ENCODE measurements around the gene GATC.
"Not testable (repeated sequence)": the region's sequence is repeated elsewhere in the genome, so short reads cannot be mapped to it uniquely, and the experiment has no call there.

GATC gene

GRCh38 chr12:120481022-120481767 lies 35.0 kb downstream of the GATC start:
- DNase-seq (ENCODE audit: low read depth) = no peak
- TF ChIP-seq, protein P1, sequence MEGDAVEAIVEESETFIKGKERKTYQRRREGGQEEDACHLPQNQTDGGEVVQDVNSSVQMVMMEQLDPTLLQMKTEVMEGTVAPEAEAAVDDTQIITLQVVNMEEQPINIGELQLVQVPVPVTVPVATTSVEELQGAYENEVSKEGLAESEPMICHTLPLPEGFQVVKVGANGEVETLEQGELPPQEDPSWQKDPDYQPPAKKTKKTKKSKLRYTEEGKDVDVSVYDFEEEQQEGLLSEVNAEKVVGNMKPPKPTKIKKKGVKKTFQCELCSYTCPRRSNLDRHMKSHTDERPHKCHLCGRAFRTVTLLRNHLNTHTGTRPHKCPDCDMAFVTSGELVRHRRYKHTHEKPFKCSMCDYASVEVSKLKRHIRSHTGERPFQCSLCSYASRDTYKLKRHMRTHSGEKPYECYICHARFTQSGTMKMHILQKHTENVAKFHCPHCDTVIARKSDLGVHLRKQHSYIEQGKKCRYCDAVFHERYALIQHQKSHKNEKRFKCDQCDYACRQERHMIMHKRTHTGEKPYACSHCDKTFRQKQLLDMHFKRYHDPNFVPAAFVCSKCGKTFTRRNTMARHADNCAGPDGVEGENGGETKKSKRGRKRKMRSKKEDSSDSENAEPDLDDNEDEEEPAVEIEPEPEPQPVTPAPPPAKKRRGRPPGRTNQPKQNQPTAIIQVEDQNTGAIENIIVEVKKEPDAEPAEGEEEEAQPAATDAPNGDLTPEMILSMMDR (conservative IDR thresholded peaks at IDR 0.05; ENCODE audit: low read length) = no peak
- H3K4me3 ChIP-seq (ENCODE audit: low read length) = no peak overlapping the region

DNA sequence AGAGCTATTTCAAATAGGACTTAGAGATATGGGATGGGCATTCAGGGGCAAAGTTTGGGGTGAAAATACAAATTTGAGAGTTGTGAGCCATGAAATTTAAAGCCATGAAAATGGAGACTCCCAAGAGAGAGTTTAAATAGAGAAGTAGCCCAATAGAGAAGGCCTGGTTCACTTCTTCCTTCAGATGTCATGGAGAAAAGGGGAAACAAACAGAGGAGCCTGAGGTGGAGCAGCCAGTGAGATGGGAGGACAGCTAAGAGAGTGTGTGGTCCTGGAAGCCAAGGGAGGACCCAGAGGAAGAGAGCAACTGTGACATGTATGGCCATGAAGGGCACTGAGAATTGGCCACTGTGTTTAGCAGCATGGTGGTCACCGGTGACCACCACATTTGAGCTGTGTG lies 37.4 kb downstream of the GATC start:
- TF ChIP-seq, protein P1 (conservative IDR thresholded peaks at IDR 0.05; ENCODE audit: low read length) = no peak
- no peak for DNase-seq (ENCODE audit: low read depth)
- no peak overlapping the region for H3K4me3 ChIP-seq (ENCODE audit: low read length)

- TF ChIP-seq, protein P1 (conservative IDR thresholded peaks at IDR 0.05; ENCODE audit: low read length) = no peak
- no peak for DNase-seq (ENCODE audit: low read depth)
- no peak overlapping the region for H3K4me3 ChIP-seq (ENCODE audit: low read length)
These were observed 40.0 kb downstream of the GATC start for GRCh38 chr12:120485961-120486881.

GRCh38 chr12:120487552-120487951 lies 41.3 kb downstream of the GATC start:
- not testable (repeated sequence) for DNase-seq (ENCODE audit: low read depth); H3K4me3 ChIP-seq (ENCODE audit: low read length)

DNA sequence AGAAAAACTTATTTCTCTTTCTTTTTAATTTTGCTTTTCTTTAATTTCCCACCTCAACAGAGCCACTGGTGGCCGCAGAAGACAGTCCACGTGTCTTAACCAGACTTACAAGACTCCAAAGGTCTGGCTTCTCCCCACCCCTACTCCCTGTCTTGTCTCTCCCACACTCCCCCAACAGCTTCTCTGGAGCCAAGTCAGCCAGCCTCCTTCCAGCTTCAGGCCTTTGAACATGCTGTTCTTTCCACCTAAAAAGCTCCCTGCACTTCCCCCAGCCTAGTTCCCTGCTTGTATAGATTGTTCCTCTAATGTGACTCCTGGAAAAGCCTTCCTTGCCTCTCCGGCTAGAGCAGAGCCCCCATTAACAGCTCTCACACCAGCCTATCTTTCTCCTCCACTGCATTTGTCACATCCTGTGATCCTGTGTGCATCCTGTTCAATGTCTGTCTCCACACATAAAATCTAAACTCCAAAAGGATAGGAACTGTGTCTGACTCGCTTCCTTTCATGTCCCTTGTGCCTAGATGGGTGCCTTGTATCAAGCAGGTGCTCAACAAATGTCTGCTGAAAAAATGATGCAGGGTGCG lies 41.9 kb downstream of the GATC start:
- TF ChIP-seq, protein P1 (conservative IDR thresholded peaks at IDR 0.05; ENCODE audit: low read length) = no peak

DNA sequence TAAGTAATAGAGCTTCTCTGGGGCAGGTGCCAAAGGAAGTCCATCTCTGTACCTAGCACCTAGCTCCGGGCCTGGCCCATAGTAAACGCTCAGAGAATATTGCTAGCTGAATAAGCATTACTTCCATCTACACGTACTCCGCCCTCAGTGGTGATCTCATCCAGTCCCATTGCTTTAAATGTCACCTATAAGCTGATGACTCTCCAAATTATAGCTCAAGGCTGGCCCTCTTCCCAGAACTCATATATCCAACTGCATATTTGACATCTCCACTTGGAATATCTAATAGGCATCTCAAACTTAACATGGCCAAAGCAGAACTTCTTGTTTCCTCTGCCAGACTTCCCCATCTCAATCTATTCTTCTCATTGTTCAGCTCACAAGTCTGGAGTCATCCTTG lies 42.8 kb downstream of the GATC start:
- TF ChIP-seq, protein P1 (conservative IDR thresholded peaks at IDR 0.05; ENCODE audit: low read length) = no peak
- no peak overlapping the region for H3K4me3 ChIP-seq (ENCODE audit: low read length)
- no peak for DNase-seq (ENCODE audit: low read depth)

More for the DNA sequence above, 41.9 kb downstream of the GATC start:
- H3K4me3 ChIP-seq (ENCODE audit: low read length) = no peak overlapping the region
- DNase-seq (ENCODE audit: low read depth) = no peak

DNA sequence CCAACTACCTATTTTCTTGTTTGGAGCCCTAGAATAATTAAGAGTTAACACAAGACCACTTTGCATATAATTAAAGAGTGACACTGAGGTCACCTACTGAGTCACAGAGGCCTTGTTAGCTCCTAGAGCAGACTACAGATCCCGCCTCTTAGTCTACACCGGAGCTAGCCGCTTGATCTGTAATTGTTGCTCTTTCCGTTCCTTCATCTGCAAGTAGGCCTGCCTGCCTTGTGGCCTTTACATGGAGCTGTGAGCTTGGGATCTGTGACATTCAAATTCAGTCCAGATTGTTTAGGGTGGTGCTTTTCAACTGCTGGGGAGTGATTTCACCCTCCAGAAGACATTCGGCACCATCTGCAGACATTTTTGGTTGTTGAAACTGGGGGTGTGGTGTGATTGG lies 44.1 kb downstream of the GATC start:
- H3K4me3 ChIP-seq (ENCODE audit: low read length) = no peak overlapping the region
- TF ChIP-seq, protein P1 (conservative IDR thresholded peaks at IDR 0.05; ENCODE audit: low read length) = no peak
- no peak for DNase-seq (ENCODE audit: low read depth)

Data from AG10803 (cell line).